HUES48 (cell line): ENCODE results near the gene DDA1.
A peak's percentile ranks its signal among the peaks of the same experiment; 100 is the strongest.
"Not testable (repeated sequence)": the region's sequence is repeated elsewhere in the genome, so short reads cannot be mapped to it uniquely, and the experiment has no call there.

ENCODE experiments used
- H3K27ac ChIP-seq: one replicate; pipeline ENCODE4 v1.7.0; 2013; ENCODE audit warnings: low read depth, low read length, inconsistent platforms
- H3K27me3 ChIP-seq: 2 replicates; pipeline ENCODE4 v1.6.1; 2013; ENCODE audit warnings: mild to moderate bottlenecking, low read length; ENCODE audit not compliant: control insufficient read depth, insufficient read depth
- H3K36me3 ChIP-seq: 2 replicates; pipeline ENCODE4 v1.6.1; 2013; ENCODE audit warnings: low read length; ENCODE audit not compliant: control insufficient read depth, insufficient read depth
- H3K4me1 ChIP-seq: 2 replicates; pipeline ENCODE4 v1.6.1; 2013; ENCODE audit warnings: mild to moderate bottlenecking, low read length; ENCODE audit not compliant: control insufficient read depth, insufficient read depth
- H3K4me3 ChIP-seq: 2 replicates; pipeline ENCODE4 v1.5.1; 2013; ENCODE audit warnings: mild to moderate bottlenecking, low read depth, low read length
- H3K9ac ChIP-seq: 2 replicates; pipeline ENCODE4 v1.6.1; 2013; ENCODE audit warnings: mild to moderate bottlenecking, low read depth, low read length, moderate library complexity
- H3K9me3 ChIP-seq: 2 replicates; pipeline ENCODE4 v1.6.1; 2013; ENCODE audit warnings: low read length; ENCODE audit not compliant: control insufficient read depth, insufficient read depth

The DDA1 gene

GRCh38 chr19:17292301-17293074, 16.9 kb upstream of the DDA1 start:
- H3K4me3 ChIP-seq, result peak overlapping the region; percentile 66
- peak overlapping the region; percentile 94 for H3K27ac ChIP-seq
- H3K27me3 ChIP-seq, result no peaks in the 10 kb centered on the region
- H3K9me3 ChIP-seq, result no peaks in the 10 kb centered on the region
- H3K9ac ChIP-seq, result peak overlapping the region; percentile 73
- H3K4me1 ChIP-seq, result peaks cover 3% of the 10 kb centered on the region; the same call in 1 of the 2 replicates
- peaks cover 12% of the 10 kb centered on the region; the same call in 1 of the 2 replicates for H3K36me3 ChIP-seq

- H3K9ac ChIP-seq, result no peak overlapping the region
- H3K27me3 ChIP-seq, result no peaks in the 10 kb centered on the region
- H3K36me3 ChIP-seq, result peaks cover 19% of the 10 kb centered on the region
- peaks cover 5% of the 10 kb centered on the region; the same call in 1 of the 2 replicates for H3K9me3 ChIP-seq
- peaks cover 3% of the 10 kb centered on the region; the same call in 1 of the 2 replicates for H3K4me1 ChIP-seq
- H3K27ac ChIP-seq, result no peak overlapping the region
- H3K4me3 ChIP-seq, result no peak overlapping the region
Measured at GRCh38 chr19:17293605-17294004, 15.8 kb upstream of the DDA1 start.

DNA sequence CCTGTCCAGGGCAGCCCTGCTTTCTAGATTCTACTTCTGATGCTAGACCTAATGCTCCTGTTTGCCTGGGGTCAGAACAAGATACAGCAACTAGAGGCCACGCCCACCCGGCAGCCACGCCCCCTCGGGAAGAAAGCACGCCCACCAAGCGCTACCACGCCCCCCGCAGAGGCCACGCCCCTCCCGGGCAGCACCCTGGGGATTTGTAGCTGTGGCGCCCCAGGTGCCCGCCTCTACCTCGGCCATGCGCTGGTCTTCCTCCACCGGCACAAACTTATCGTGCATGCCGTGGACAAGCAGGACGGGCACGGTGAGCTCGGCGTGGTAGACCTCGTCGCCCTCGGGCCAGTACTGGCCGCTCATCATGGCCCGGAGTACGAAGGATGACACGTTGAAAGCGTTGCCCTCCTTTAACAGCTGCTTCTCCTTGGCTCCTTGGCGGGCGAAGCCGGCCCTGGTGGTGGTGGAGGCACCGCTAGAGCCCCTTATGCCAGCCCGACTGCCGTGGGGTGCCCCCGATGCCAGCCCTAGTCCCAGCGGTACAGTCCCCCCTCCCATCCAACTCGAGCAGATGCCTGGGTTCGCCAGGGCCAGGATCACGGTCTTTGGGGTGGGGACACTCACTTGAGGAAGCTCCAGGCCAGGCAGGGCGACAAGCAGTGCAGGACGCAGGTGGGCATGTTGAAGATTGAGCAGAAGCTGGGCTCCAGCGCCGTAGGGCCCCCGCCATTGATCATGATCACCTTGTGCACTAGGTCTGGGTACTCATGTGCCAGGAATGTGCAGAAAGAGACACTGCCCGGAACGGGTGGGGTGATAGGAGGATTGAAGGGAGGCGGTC, 15.1 kb upstream of the DDA1 start:
- Histone ChIP-seq H3K9me3 (peaks cover 5% of the 10 kb centered on the region; the same call in 1 of the 2 replicates), H3K36me3 (peaks cover 23% of the 10 kb centered on the region), H3K4me3 (no peak overlapping the region; the same call in 1 of the 2 replicates), H3K9ac (no peak overlapping the region), H3K27ac (no peak overlapping the region), H3K4me1 (peaks cover 3% of the 10 kb centered on the region; the same call in 1 of the 2 replicates), H3K27me3 (no peaks in the 10 kb centered on the region)

DNA sequence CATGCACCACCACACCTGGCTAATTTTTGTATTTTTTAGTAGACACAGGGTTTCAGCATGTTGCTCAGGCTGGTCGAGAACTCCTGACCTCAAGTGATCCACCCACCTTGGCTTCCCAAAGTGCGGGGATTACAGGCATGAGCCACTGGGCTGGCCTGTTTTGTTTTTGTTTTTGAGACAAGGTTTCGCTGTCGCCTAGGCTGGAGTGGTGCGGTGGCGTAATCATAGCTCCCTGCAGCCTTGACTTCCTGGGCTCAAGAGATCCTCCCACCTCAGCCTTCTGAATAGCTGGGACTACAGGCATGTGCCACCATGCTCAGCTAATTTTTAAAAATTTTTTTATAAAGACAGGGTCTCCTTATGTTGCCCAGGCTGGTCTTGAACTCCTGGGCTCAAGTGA, 13.8 kb upstream of the DDA1 start:
- not testable (repeated sequence) for H3K27ac ChIP-seq, H3K4me1 ChIP-seq, H3K27me3 ChIP-seq, H3K4me3 ChIP-seq, H3K9me3 ChIP-seq, H3K9ac ChIP-seq
- peaks cover 23% of the 10 kb centered on the region for H3K36me3 ChIP-seq

GRCh38 chr19:17296273-17296672, 13.1 kb upstream of the DDA1 start:
- Histone ChIP-seq H3K4me1 (peaks cover 3% of the 10 kb centered on the region; the same call in 1 of the 2 replicates), H3K4me3 (no peak overlapping the region), H3K36me3 (peaks cover 28% of the 10 kb centered on the region), H3K27me3 (no peaks in the 10 kb centered on the region), H3K9ac (no peak overlapping the region), H3K9me3 (peaks cover 5% of the 10 kb centered on the region; the same call in 1 of the 2 replicates), H3K27ac (no peak overlapping the region)

DNA sequence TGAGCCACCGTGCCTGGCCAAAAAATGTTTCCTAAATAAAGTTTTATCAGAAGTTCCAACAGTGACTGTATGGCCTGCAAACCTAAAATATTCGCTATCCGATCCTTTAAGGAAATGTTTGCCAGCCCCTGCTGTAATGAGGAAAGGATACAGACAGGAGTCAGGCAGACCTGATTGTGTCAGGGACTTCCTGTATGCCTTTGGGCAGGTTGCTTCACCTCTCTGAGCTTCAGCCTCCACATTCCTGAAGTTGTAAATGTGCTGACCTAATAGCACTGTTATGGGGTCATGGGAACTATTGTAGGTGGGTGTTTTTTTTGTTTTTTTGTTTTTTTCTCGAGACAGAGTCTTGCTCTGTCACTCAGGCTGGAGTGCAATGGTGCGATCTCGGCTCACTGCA, 12.4 kb upstream of the DDA1 start:
- Histone ChIP-seq H3K36me3 (peaks cover 32% of the 10 kb centered on the region), H3K4me1 (peaks cover 5% of the 10 kb centered on the region), H3K9me3 (peaks cover 5% of the 10 kb centered on the region; the same call in 1 of the 2 replicates), H3K4me3 (no peak overlapping the region), H3K9ac (no peak overlapping the region), H3K27me3 (no peaks in the 10 kb centered on the region), H3K27ac (no peak overlapping the region)

DNA sequence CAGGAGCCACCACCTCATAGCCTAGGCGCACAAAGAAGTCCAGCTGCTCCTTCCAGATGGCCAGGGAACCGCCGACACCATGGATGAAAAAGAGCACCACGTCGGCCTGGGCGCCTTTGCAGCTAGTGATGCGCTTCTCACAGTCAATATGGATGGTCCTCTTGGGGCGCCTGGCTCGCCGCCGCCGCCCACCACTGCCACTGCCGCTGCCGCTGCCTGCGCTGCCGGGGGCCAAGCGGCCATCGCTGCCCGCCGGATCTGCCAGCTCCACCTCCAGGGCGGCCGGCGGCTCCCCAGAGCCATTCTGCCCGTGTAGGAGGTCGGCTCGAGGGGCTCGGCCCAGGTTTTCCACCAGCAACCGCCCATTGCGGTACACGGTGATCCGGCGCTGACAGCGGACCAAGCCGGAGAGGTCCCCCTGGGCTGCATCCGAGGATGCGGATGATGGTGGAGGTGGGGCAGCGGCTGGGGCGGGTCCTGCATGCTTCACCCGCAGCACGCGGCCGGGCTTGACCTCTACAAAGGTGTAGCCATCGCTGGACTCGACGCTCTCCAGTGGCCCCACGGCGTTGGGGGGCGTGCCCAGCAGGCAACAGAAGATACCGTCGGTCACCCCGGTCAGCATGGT, 8.3 kb upstream of the DDA1 start:
- no peak overlapping the region for H3K9ac ChIP-seq
- peaks cover 29% of the 10 kb centered on the region for H3K36me3 ChIP-seq
- H3K27ac ChIP-seq, result no peak overlapping the region
- H3K4me1 ChIP-seq, result peaks cover 20% of the 10 kb centered on the region
- no peaks in the 10 kb centered on the region for H3K27me3 ChIP-seq
- no peak overlapping the region for H3K4me3 ChIP-seq
- H3K9me3 ChIP-seq, result peaks cover 5% of the 10 kb centered on the region; the same call in 1 of the 2 replicates

- Histone ChIP-seq H3K27me3 (no peaks in the 10 kb centered on the region), H3K4me1 (peaks cover 20% of the 10 kb centered on the region), H3K9me3 (peaks cover 5% of the 10 kb centered on the region; the same call in 1 of the 2 replicates), H3K4me3 (peak overlapping the region; percentile 65), H3K36me3 (peaks cover 19% of the 10 kb centered on the region), H3K27ac (peak overlapping the region; percentile 74), H3K9ac (no peak overlapping the region; the same call in 1 of the 2 replicates)
Measured at GRCh38 chr19:17302391-17303166, 6.8 kb upstream of the DDA1 start.

- H3K9me3 ChIP-seq, result peaks cover 1% of the 10 kb centered on the region; the same call in 1 of the 2 replicates
- H3K4me1 ChIP-seq, result peaks cover 20% of the 10 kb centered on the region
- H3K27ac ChIP-seq, result peak within 1 kb of the TSS; percentile 74
- peaks cover 14% of the 10 kb centered on the region for H3K36me3 ChIP-seq
- H3K4me3 ChIP-seq, result peak within 1 kb of the TSS; percentile 65
- H3K9ac ChIP-seq, result no peak within 1 kb of the TSS; the same call in 1 of the 2 replicates
- no peaks in the 10 kb centered on the region for H3K27me3 ChIP-seq
Measured at GRCh38 chr19:17303167-17303939, 6.0 kb upstream of the DDA1 start, which contains the start of gene ABHD8. TSS of gene ABHD8 (minus strand) at chr19:17303425. CDS start at chr19:17301616, 1,809 bp downstream.
